Skin epidermis (tissue), 12 donors: ENCODE measurements around the gene DNAJC30.
"Not testable (repeated sequence)": the region's sequence is repeated elsewhere in the genome, so short reads cannot be mapped to it uniquely, and the experiment has no call there.

Experiments used
- H3K27ac ChIP-seq, 21 experiments: fragments of 200-600 bp; sonication (generic) in 11 of 21; one replicate each; pipeline ENCODE4 v1.5.0; 2020; ENCODE audit warnings: mild to moderate bottlenecking in 3 of 21, inconsistent platforms in 2 of 21, moderate library complexity in 2 of 21
- H3K4me3 ChIP-seq, 7 experiments: fragments of 200-600 bp; sonication (generic) in 2 of 7; one replicate each; pipeline ENCODE4 v1.5.0; 2020; ENCODE audit warnings: inconsistent platforms in 2 of 7, mild to moderate bottlenecking in 2 of 7, moderate library complexity in 1 of 7

Gene DNAJC30

DNA sequence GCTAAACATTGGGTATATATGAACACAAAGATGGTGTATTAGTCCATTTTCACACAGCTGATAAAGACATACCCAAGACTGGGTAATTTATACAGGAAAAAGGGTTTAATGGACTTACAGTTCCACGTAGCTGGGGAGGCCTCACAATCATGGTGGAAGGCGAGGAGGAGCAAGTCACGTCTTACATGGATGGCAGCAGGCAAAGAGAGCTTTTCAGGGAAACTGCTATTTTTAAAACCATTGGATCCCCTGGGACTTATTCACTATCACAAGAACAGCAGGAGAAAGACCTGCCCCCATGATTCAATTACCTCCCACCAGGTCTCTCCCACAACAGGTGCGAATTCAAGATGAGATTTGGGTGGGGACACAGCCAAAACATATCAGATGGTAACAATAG is 27.9 kb downstream of the DNAJC30 start:
- H3K4me3 ChIP-seq, H3K27ac ChIP-seq: not testable (repeated sequence)

DNA sequence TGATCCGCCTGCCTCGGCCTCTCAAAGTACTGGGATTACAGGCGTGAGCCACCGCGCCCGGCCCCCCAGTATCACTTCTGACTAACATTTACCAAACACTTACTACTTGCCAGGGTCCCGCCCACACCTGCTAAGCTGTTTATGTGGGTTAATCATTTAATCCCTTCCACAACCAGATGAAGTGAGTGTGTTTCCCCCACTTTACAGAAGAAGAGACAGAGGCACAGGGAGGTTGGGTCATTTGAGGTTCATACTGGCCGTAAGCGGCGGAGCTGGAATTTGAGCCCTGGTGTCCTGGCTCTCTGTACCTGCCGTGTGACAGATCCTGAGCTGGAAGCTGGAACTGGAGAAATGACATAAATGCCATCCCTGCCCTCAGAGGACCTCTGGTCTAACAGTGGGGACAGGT is 30.7 kb downstream of the DNAJC30 start:
- no peak overlapping the region for H3K4me3 ChIP-seq
- H3K27ac ChIP-seq = no peak overlapping the region

DNA sequence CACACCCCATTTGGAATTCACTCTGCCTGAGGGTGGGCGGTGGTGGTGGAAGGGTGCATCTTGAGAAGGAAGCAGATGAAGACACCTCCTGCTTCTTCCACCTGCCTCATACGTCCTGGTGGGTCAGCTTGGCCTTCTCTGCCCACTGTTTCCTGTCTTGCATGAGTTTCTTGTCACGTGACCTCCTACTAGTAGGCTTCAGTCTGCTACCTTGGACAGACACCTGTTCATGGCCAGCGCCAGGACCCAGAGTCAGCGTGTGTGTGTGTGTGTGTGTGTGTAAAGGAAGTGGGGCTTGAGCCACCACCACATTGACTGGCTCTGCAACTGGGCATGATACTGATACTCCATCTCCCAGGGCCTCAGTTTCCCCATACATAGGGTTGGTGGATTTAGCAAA is 32.7 kb downstream of the DNAJC30 start:
- Histone ChIP-seq H3K27ac (no peak overlapping the region), H3K4me3 (no peak overlapping the region)

DNA sequence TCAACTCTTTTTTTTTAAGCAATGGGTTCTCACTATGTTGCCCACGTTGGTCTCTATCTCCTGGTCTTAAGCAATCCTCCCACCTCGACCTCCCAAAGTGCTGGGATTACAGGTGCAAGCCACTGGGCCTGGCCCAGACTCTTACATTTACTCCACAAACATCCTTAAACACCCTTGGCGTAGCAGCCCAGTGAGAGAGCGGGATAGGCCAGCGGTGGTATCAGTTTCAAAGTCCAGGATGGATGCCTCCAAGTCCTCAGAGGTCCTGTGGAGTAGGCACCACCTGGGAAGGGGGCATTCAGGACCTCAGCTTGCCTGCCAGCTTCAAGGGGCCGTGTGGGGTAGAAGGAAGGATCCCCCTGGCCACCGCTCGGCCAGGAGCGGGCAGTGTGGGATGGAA is 33.7 kb downstream of the DNAJC30 start:
- Histone ChIP-seq H3K27ac (no peak overlapping the region), H3K4me3 (no peak overlapping the region)

DNA sequence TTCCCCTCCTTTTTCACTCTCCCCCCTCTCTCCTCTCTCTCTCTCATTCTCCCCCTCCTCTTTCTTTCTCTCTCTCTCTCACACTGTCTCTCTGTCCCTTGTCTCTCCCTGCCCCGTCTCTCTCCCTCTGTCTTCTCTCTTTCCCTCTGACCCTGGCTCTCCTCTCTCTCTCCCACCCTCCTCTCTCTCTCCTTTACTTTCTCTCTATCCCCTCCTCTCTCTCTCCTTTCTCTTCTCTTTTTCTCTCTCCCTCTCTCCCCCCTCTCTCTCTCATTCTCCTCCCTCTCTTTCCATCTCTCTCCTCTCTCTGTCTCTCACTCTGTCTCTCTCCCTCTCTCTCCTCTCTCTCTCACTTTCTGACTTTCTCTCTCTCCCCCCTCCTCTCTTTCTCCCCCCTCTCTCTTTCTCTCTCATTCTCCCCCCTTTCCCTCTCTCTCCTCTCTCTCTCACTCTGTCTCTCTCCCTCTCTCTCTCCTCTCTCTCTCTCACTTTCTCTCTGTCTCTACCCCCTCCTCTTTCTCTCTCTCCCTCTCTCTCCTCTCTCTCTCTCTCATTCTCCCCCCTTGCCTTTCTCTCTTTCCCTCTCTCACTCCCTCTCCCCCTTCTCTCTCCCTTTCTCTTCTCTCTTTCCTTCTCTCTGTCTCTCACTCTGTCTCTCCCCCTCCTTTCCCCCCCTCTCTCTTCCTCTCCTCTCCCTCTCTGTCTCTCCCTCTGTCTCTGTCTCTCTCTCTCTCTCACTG is 34.5 kb downstream of the DNAJC30 start:
- no peak overlapping the region for H3K4me3 ChIP-seq
- no peak overlapping the region for H3K27ac ChIP-seq

DNA sequence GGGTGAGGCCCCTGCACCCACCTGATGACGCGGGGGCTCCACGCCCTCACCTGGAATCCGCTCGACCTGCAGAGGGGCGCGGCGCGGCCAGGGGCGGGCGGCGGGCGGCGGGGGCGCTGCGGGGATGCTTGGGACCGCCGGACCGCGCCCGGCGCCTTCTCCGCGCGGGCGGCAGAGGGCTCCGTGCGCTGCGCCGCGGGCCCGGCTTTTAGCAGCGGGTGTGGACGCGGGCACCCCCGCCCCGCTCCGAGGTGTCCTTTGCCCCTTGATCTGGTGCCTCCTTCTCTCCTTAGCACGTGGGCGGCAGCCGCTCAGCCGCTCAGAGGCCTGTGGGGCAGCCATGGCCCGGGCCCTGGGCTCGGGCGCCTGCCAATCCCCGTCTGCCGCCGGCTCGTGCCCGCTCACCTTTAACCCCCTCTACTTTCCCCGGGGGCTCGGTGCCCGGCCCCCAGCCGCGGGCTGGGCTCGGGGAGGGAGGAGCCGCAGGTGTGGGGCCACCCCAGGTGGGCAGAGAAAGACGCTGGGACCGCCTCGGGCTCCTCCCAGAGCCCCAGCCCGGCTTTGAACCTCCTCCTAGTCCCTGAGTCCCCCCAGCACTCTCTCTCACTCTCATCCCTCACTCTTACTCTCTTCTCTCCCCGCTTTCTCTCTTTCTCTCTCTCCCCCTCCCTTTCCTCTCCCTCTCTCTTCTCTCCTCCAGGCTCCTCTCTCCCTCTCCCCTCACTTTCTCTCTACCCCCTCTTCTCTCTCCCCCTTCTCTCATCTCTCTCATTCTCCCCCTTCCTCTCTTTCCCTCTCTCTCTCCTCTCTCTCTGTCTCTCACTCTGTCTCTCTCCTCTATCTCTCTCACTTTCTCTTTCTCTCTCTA is 35.3 kb downstream of the DNAJC30 start:
- peak overlapping the region in 4 of 7 experiments; percentile 15 to 34 (median 24) for H3K4me3 ChIP-seq

DNA sequence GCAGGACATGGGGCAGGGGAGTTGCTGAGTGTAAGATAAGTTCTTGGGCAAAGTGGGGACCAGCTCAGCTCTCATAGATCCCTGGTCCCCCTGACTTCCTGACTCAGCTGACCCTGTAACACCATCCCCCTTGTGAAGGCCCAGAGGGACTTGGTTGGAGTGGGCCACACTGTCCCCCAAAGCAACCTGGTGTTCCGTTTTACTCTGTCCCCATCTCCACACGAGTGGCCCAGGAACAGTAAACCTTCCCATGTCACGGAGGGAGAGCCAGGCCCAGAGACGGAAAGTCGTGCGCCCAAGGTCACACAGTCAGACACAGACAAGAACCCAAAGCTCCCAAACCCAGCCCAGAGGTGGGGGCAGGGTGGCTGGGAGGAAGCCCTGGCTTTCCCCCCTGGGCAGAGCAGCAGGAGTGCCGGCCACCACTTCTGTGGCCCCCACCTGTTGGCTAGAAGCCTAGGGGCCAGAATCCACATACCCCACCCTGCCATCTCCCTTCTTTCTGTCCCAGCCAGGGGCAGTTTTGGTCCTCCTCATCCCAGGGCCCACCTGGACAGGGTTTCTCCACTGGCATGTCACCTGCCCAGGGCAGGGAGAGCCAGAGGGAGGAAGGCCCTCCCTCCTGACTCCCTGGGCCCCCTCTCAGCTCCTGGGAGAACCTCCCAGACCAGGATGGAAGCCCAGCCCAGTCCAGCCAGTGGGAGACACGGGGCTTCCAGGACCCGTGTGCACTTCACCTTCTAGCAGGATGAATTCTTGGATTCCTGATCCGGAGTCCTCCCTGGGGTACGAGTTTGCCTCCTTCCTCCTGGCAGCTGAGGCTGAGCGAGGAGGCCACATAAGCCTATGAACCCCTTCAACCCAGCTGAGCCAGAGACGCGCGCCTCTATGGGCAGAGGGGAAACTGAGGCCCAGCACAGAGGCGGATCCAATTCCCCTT is 36.2 kb downstream of the DNAJC30 start:
- Histone ChIP-seq H3K4me3 (no peak overlapping the region), H3K27ac (no peak overlapping the region)

More for the DNA sequence above, 35.3 kb downstream of the DNAJC30 start:
- no peak overlapping the region for H3K27ac ChIP-seq

DNA sequence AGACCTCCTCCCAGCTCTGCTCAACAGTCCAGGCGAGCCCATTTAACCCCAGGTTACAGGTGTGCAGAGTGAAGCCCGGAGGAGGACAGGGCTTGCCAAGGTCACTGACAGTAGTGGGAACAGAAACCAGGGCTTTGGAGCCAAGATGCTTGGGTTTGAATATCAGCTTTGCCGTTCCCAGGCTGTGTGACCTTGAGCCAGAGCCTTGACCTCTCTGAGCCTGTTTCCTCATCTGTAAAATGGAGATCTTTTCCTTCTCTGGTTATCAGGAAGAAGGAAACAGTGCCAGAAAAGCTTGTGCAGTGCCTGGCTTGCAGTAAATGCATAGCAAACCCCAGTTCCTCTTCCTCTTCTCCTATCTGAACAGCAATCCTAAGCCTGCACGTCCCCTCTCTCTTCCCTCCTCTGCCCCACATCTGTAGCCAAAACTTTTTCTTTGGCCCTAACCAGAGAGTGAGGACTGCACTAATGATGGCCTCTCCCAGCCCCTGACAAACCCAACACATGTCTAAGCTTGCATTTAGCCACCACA is 37.5 kb downstream of the DNAJC30 start:
- no peak overlapping the region for H3K27ac ChIP-seq
- H3K4me3 ChIP-seq = no peak overlapping the region

DNA sequence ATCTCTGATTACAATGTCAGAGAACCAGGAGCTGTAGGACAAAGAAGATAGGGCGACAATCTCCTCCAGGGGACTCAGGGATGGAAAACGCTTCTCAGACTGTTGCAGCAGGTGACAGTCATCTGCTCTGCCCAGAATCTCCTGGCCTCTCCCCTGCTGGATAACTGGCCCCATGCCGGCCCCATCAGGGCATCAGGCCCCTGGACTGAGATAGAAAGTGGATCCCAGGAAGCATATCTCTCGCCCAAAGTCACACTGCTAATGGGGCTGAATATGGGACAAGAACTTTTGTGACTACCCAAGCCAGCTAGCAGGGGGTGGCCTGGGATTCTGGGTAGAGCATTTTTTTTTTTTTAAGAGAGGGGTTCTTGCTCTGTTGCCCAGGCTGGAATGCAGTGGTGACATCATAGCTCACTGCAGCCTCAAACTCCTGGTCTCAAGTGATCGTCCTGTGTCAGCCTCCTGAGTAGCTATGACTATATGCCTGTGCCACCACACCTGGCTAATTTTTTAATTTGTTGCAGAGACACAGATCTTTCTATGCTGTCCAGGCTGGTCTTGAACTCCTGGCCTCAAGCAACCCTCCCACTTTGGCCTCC is 38.5 kb downstream of the DNAJC30 start:
- no peak overlapping the region for H3K27ac ChIP-seq
- no peak overlapping the region for H3K4me3 ChIP-seq

DNA sequence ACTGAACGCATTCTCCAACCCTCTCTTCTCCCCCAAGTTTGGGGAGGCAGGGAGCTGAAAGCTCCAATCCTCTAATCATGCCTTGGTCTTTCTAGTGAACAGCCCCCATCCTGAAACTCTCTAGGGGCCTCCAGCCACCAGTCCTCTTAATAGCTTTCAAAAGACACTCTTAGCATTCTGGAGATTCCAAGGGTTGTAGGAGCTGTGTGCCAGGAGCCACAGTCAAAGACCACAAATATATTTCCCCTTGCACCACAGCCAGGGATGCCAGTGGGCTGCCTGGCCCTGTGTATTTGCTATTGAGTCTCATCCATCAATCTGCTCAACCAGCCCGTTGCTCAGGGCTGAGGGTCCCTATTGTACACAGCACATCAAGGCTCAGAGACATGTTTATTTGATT is 40.4 kb downstream of the DNAJC30 start:
- Histone ChIP-seq H3K27ac (no peak overlapping the region), H3K4me3 (no peak overlapping the region)

DNA sequence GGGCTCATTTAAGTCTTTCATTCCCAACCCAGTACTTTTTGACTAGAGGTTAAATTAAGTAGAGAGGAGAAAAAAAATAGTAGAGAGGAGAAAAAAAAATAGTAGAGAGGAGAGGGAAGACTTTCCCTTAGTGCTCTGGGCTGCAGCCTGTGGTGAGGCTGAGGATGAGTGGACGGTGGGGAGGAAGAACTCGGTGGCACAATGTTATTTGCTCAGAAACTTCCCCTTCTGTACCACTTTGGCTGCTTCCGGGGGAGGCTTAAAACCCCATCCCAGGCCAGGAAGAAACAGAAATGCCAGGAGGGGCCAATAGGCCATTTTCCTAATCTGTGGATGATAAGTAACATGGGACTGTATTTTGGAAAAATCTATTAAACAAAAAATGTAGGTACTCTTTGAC is 44.3 kb downstream of the DNAJC30 start:
- no peak overlapping the region for H3K4me3 ChIP-seq
- no peak overlapping the region for H3K27ac ChIP-seq

DNA sequence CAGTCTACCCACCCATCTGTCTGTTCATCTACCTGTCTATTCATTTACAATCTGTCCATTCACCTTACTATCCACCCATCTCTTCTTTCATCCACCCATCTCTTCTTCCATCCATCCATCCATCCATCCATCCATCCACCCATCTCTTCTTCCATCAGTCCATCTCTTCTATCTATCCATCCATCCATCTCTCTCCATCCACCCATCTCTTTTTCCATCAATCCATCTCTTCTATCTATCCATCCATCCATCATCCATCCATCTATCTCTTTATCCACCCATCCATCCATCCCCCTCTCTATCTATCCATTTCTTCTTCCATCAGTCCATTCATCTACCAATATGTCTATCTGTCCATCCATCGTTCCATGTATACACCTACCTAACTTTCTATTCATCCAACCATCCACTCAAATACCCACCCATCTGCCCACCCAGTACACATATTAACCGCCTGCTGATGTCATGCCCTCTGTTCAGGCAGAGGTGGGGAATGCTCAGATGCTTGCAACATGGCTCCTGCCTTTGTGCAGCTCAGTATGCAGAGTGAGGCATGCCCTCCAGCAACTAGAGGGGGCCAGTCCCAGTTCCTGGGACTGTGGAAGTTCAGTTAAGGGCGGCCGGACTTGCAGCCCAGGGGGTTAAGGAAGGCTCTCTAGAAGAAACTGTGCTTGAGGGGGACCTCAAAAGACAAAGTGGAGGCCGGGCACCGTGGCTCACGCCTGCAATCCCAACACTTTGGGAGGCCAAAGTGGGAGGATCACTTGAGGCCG is 47.6 kb downstream of the DNAJC30 start:
- Histone ChIP-seq H3K27ac (no peak overlapping the region), H3K4me3 (no peak overlapping the region)

DNA sequence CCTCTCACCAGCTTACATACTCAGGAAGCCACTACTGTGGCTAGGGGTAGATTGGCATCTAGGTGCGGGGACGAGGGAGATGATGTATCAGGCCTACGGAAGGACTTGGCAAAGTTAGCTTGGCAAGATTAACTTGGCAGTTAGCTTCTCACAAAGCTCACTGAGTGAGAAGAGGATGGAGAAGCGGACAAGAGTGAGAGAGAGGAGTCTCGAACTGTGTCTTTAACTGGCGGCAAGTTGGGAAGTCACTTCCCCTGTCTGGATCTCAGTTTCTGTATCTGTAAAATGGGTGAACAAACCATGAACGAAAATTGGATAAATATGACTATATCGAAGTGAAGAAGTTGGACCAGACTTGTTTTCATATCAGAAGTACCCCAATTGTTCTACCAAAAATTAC is 49.4 kb downstream of the DNAJC30 start:
- Histone ChIP-seq H3K4me3 (no peak overlapping the region), H3K27ac (no peak overlapping the region)

DNA sequence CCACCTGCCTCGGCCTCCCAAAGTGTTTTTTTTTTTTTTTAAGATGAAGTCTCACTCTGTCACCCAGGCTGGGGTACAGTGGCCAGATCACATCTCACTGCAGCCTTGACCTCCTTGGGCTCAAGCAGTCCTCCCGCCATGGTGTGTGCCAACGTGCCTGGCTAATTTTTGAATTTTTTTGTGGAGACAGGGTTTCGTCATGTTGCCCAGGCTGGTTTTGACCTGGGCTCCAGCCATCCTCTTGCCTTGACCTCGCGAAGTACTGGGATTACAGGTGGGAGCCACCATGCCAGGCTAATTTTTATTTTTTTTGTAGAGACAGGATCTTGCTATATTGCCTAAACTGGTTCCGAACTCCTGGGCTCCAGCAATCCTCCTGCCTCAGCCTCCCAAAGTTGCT is 49.9 kb downstream of the DNAJC30 start:
- no peak overlapping the region for H3K27ac ChIP-seq
- no peak overlapping the region for H3K4me3 ChIP-seq

DNA sequence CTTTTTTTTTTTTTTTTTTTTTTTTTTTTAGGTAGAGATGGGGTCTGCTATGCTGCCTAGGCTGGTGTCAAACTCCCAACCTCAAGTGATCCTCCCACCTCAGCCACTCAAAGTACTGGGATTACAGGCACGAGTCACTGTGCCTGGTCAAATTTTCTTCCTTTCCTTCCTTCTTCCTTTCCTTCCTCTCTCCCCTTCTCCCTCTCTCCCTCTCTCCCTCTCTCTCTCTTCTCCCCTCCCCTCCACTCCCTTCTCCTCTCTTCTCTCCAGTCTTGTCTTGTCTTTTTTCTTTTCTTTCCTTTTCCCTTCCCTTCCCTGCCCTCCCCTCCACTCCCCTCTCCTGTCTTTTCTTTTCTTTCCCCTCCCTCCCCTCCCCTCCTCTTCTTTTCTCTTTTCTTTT is 51.7 kb downstream of the DNAJC30 start:
- H3K27ac ChIP-seq = no peak overlapping the region
- no peak overlapping the region for H3K4me3 ChIP-seq
